Measurements from ENCODE around the gene TMEM164. TPM values are rescaled to one million over a fixed set of nuclear protein-coding genes. Genes with fewer than 3 reads are reported as not detected.

Gene TMEM164
- total and polyA plus RNA-seq, 12 donors = 8.7 to 32.2 (median 24.8) TPM

DNA sequence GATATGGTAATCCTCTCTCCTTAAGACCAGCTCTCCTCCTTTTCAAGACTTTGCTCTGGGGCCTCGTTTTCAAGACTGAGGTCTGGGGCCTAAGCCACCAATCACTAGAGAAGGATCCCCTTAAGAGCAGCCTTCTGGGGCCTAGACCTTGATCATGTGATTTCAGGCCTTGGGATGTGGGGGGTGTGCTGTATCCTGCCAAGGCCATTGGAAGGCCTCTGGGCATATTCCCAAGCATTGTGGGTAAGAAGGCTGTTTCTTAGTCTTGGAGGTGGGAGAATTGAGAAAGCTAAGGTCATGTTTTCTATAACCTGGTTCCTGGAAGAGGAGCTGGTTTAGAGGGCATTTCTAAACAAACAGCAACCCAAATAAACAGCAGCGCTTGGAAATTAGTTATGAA is 12.1 kb downstream of the TMEM164 start:
- Histone ChIP-seq H3K4me1 (replicated peaks in 1 of 2) (peaks cover 9 to 21% of the 10 kb centered on the region in 2 donors), H3K9me3 (replicated peaks in 1 of 3) (no peaks in the 10 kb centered on the region), H3K27ac (peak overlapping the region in 1 of 5 donors; percentile 28), H3K27me3 (no peaks in the 10 kb centered on the region), H3K4me3 (no peak overlapping the region), H3K36me3 (replicated peaks in 1 of 2) (no peaks in the 10 kb centered on the region)
- TF ChIP-seq CTCF (IDR thresholded peaks at IDR 0.05) = no peak
- intact Hi-C loops (cut with DNase I) = no loop called here
- WGBS, 4 donors = 58 to 75% (median 62%) methylated on average over 1 to 2 of the region's 2 CpGs
- DNase-seq = peak in 1 of 7 donors; percentile 17

- no peaks in the 10 kb centered on the region for H3K36me3 ChIP-seq (replicated peaks in 1 of 2)
- no peaks in the 10 kb centered on the region for H3K9me3 ChIP-seq (replicated peaks in 1 of 3)
- no peaks in the 10 kb centered on the region for H3K27me3 ChIP-seq
- TF ChIP-seq POLR2A (IDR thresholded peaks at IDR 0.05) (no peak), CTCF (IDR thresholded peaks at IDR 0.05) (no peak)
- peak overlapping the region in 1 of 5 donors; percentile 36 for H3K27ac ChIP-seq
- 50 to 73% (median 63%) methylated on average over 4 to 5 of the region's 5 CpGs for WGBS, 4 donors
- peaks cover 9 to 21% of the 10 kb centered on the region in 2 donors for H3K4me1 ChIP-seq (replicated peaks in 1 of 2)
- intact Hi-C loops (cut with DNase I) = no loop called here
- peak in 4 of 7 donors; percentile 17 to 47 (median 34) for DNase-seq
- H3K4me3 ChIP-seq = no peak overlapping the region
Measured at GRCh38 chrX:110015915-110016314, 13.0 kb downstream of the TMEM164 start.

DNA sequence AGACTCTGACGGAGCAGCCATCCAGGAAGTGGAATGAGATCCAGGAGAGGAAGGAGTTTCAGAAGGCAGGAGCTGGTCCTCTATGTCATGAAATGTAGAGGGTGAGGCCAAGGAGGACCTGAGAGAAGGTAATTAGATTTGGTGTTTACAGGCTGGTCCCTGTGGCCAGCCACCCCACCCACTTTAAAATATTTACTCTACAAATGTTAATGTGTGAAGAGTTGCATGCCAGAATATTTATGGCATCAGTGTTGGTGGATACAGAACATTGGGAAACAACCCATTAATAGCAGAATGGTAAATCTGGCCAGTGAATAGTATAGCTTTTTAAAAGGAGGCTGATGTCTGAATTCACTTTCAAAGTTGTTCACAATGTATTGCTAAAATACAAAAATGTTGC is 17.6 kb downstream of the TMEM164 start:
- Histone ChIP-seq H3K27ac (no peak overlapping the region), H3K27me3 (no peaks in the 10 kb centered on the region), H3K4me1 (replicated peaks in 1 of 2) (peaks cover 7 to 29% of the 10 kb centered on the region in 2 donors), H3K4me3 (no peak overlapping the region), H3K9me3 (replicated peaks in 1 of 3) (no peaks in the 10 kb centered on the region), H3K36me3 (replicated peaks in 1 of 2) (no peaks in the 10 kb centered on the region)
- DNase-seq = no peak
- 72 to 94% (median 89%) methylated on average over 1 of the region's 1 CpG for WGBS, 4 donors
- no peak for TF ChIP-seq CTCF (IDR thresholded peaks at IDR 0.05)
- TF ChIP-seq POLR2A (IDR thresholded peaks at IDR 0.05) = no peak
- intact Hi-C loops (cut with DNase I) = no loop called here

- Histone ChIP-seq H3K4me1 (replicated peaks in 1 of 2) (peaks cover 0 to 20% of the 10 kb centered on the region in 2 donors), H3K27ac (peak overlapping the region in 2 of 5 donors; percentile 29 to 34), H3K36me3 (replicated peaks in 1 of 2) (no peaks in the 10 kb centered on the region), H3K4me3 (no peak overlapping the region), H3K27me3 (no peaks in the 10 kb centered on the region), H3K9me3 (replicated peaks in 1 of 3) (no peaks in the 10 kb centered on the region)
- no peak for TF ChIP-seq CTCF (IDR thresholded peaks at IDR 0.05)
- no peak for TF ChIP-seq POLR2A (IDR thresholded peaks at IDR 0.05)
- 54 to 64% (median 61%) methylated on average over 4 of the region's 4 CpGs for WGBS, 4 donors
- intact Hi-C loops (cut with DNase I) = no loop called here
- peak in 1 of 7 donors; percentile 16 for DNase-seq
Measured at GRCh38 chrX:110021258-110022022, 18.5 kb downstream of the TMEM164 start.

Measured in adrenal gland (tissue), 12 donors.